ENCODE measurements around the gene GPR161. TPM values are rescaled to one million over a fixed set of nuclear protein-coding genes. Genes with fewer than 3 reads are reported as not detected.
A peak's percentile ranks its signal among the peaks of the same experiment; 100 is the strongest.

GPR161 gene
- total RNA-seq, 1 donor from 2014 or later = 36.8 TPM

DNA sequence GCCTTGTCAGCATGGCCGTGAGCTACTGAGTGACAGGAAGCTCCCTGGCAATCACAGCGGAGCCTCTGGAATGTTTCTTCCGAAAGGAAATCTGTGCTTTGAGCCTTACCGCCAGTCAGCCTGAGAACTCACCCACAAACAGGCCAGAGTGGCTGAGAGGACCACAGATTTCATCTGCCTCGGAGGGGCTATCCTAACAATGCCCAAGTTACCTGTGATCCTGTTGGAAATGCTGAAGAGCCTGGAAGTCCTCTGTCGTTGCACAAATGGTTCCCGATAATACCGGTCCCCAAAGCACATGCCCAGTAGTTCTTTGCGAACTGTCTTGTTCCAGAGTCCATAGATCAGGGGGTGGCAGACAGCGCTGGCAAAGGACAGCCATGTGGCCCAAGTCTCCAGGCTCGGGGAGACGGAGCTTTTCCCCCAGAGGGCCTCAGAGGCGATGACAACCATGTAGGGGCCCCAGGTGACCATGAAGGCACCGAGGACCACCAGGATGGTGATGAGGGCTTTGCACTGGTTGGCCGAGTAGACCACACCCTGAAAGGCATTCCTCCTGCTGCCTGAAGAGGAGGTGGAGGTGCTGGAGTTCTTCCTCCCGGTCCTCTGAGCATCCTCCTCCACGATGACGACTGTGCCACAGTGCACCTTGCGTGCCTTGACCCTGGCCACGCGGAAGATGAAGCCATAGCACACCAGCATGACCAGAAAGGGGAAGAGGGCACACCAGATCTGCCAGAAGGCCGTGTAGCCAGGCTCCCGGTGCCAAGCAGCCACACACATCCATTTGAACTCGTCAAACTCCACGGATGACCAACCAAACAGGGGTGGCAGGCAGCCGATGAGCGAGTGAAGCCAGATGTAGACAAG is 40.2 kb downstream of the GPR161 start:
- TF ChIP-seq CTCF (IDR thresholded peaks at IDR 0.05) = no peak
- no peaks in the 10 kb centered on the region for H3K9me3 Mint-ChIP-seq (ENCODE audit: unreplicated experiment)
- no peak overlapping the region for H3K27ac Mint-ChIP-seq (ENCODE audit: unreplicated experiment)
- DNase-seq (ENCODE audit: extremely low spot score, unreplicated experiment) = peak; percentile 76
- H3K27me3 Mint-ChIP-seq (ENCODE audit: unreplicated experiment) = no peaks in the 10 kb centered on the region
- H3K4me1 Mint-ChIP-seq (ENCODE audit: unreplicated experiment) = peaks cover 6% of the 10 kb centered on the region
- H3K4me3 Mint-ChIP-seq (ENCODE audit: unreplicated experiment) = no peak overlapping the region
- peaks cover 43% of the 10 kb centered on the region for H3K36me3 Mint-ChIP-seq (ENCODE audit: unreplicated experiment)

DNA sequence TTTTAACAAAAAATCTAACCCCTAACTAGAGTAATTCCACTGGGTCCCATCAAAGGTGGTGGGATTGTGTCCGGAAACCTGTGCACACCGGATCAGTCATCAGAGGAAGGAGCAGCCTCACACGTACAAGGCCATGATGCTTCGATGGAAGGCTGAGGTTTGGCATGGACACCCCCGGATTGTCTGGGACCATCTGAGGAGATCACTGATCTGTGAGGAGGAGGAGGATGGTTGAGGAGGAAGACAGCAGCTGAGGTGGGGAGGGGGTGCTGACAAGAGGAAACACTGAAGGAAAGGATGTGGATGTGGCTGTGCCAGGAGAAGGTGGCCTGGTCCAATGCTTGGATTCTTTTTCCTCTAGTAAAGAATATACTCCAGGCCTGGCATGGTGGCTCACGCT is 41.3 kb downstream of the GPR161 start:
- H3K4me1 Mint-ChIP-seq (ENCODE audit: unreplicated experiment) = peaks cover 8% of the 10 kb centered on the region
- H3K9me3 Mint-ChIP-seq (ENCODE audit: unreplicated experiment) = no peaks in the 10 kb centered on the region
- no peak overlapping the region for H3K4me3 Mint-ChIP-seq (ENCODE audit: unreplicated experiment)
- H3K36me3 Mint-ChIP-seq (ENCODE audit: unreplicated experiment) = peaks cover 45% of the 10 kb centered on the region
- TF ChIP-seq CTCF (IDR thresholded peaks at IDR 0.05) = no peak
- DNase-seq (ENCODE audit: extremely low spot score, unreplicated experiment) = peak; percentile 68
- H3K27me3 Mint-ChIP-seq (ENCODE audit: unreplicated experiment) = no peaks in the 10 kb centered on the region
- H3K27ac Mint-ChIP-seq (ENCODE audit: unreplicated experiment) = no peak overlapping the region

- no peak for TF ChIP-seq CTCF (IDR thresholded peaks at IDR 0.05)
- no peak overlapping the region for H3K27ac Mint-ChIP-seq (ENCODE audit: unreplicated experiment)
- no peak overlapping the region for H3K4me3 Mint-ChIP-seq (ENCODE audit: unreplicated experiment)
- H3K9me3 Mint-ChIP-seq (ENCODE audit: unreplicated experiment) = no peaks in the 10 kb centered on the region
- H3K36me3 Mint-ChIP-seq (ENCODE audit: unreplicated experiment) = peaks cover 38% of the 10 kb centered on the region
- H3K4me1 Mint-ChIP-seq (ENCODE audit: unreplicated experiment) = peaks cover 10% of the 10 kb centered on the region
- peak; percentile 69 for DNase-seq (ENCODE audit: extremely low spot score, unreplicated experiment)
- H3K27me3 Mint-ChIP-seq (ENCODE audit: unreplicated experiment) = no peaks in the 10 kb centered on the region
These were observed 43.1 kb downstream of the GPR161 start for GRCh38 chr1:168093616-168094015.

GRCh38 chr1:168092566-168093355 is 44.0 kb downstream of the GPR161 start:
- Mint-ChIP-seq H3K4me3 (ENCODE audit: unreplicated experiment) (no peak overlapping the region), H3K27me3 (ENCODE audit: unreplicated experiment) (no peaks in the 10 kb centered on the region), H3K9me3 (ENCODE audit: unreplicated experiment) (no peaks in the 10 kb centered on the region), H3K36me3 (ENCODE audit: unreplicated experiment) (peaks cover 34% of the 10 kb centered on the region), H3K27ac (ENCODE audit: unreplicated experiment) (no peak overlapping the region), H3K4me1 (ENCODE audit: unreplicated experiment) (peaks cover 10% of the 10 kb centered on the region)
- peak; percentile 57 for DNase-seq (ENCODE audit: extremely low spot score, unreplicated experiment)
- peak; percentile 43 for TF ChIP-seq CTCF (IDR thresholded peaks at IDR 0.05)
